Sigmoid colon (tissue), 4 donors: ENCODE data around the gene TRIM5.

Experiments used
- CTCF ChIP-seq, 4 experiments: fragments of 450-650 bp in 3 of 4; fragments of 200-600 bp in 1 of 4; IDR thresholded peaks; one replicate each; pipeline ENCODE4 v1.5.1; 2016 to 2019; ENCODE audit warnings: antibody characterized with exemption in 4 of 4, mild to moderate bottlenecking in 3 of 4, moderate library complexity in 2 of 4
- POLR2A ChIP-seq, 2 donors: fragments of 450-650 bp; IDR thresholded peaks; one replicate each; pipeline ENCODE4 v1.6.1; 2016; ENCODE audit warnings: antibody characterized with exemption in 2 of 2, mild to moderate bottlenecking in 2 of 2, moderate library complexity in 2 of 2
- POLR2AphosphoS5 ChIP-seq, 4 donors: sonication (generic); formaldehyde crosslinking; IDR thresholded peaks; one replicate each; pipeline ENCODE4 v1.6.1; 2017; ENCODE audit warnings: antibody characterized with exemption in 4 of 4

- TF ChIP-seq CTCF (IDR thresholded peaks at IDR 0.05): peak; percentile 20 to 56 (median 50)
- peak in 1 of 2 donors; percentile 31 for TF ChIP-seq POLR2A (IDR thresholded peaks at IDR 0.05)
- TF ChIP-seq POLR2AphosphoS5 (IDR thresholded peaks at IDR 0.05): peak; percentile 51 to 84 (median 76)
Observed at GRCh38 chr11:5684646-5685362, at the start of gene TRIM5.
